ENCODE measurements around the gene PRR14. TPM values are rescaled to one million over a fixed set of nuclear protein-coding genes. Genes with fewer than 3 reads are reported as not detected.

PRR14 gene
- total RNA-seq, 4 donors from 2014 or later: 1.0 to 82.4 (median 10.0) TPM

GRCh38 chr16:30662449-30662848 is 11.7 kb downstream of the PRR14 start:
- no peak overlapping the region for H3K27ac ChIP-seq
- no peak overlapping the region for H3K4me3 ChIP-seq
- peaks cover 0 to 18% of the 10 kb centered on the region in 2 donors for H3K4me1 ChIP-seq
- TF ChIP-seq CTCF (IDR thresholded peaks at IDR 0.05): no peak
- TF ChIP-seq POLR2A (IDR thresholded peaks at IDR 0.05): no peak
- intact Hi-C loops (cut with DNase I; ENCODE audit: low total_unique reads): no loop called here
- DNase-seq: no peak
- H3K9me3 ChIP-seq: no peaks in the 10 kb centered on the region
- no peaks in the 10 kb centered on the region for H3K36me3 ChIP-seq
- H3K27me3 ChIP-seq: no peaks in the 10 kb centered on the region

GRCh38 chr16:30663038-30663437 is 12.3 kb downstream of the PRR14 start:
- Histone ChIP-seq H3K4me3 (no peak overlapping the region), H3K4me1 (peaks cover 0 to 18% of the 10 kb centered on the region in 2 donors), H3K9me3 (no peaks in the 10 kb centered on the region), H3K27me3 (no peaks in the 10 kb centered on the region), H3K27ac (no peak overlapping the region), H3K36me3 (no peaks in the 10 kb centered on the region)
- DNase-seq: no peak
- intact Hi-C loops (cut with DNase I; ENCODE audit: low total_unique reads): no loop called here
- TF ChIP-seq POLR2A (IDR thresholded peaks at IDR 0.05) (no peak), CTCF (IDR thresholded peaks at IDR 0.05) (no peak)

- no peaks in the 10 kb centered on the region for H3K27me3 ChIP-seq
- H3K27ac ChIP-seq: no peak overlapping the region
- intact Hi-C loops (cut with DNase I; ENCODE audit: low total_unique reads): no loop called here
- no peak overlapping the region for H3K4me3 ChIP-seq
- DNase-seq: no peak
- peaks cover 0 to 18% of the 10 kb centered on the region in 2 donors for H3K4me1 ChIP-seq
- TF ChIP-seq CTCF (IDR thresholded peaks at IDR 0.05): no peak
- no peak for TF ChIP-seq POLR2A (IDR thresholded peaks at IDR 0.05)
- H3K9me3 ChIP-seq: no peaks in the 10 kb centered on the region
- H3K36me3 ChIP-seq: no peaks in the 10 kb centered on the region
Measured at GRCh38 chr16:30663820-30664219, 13.1 kb downstream of the PRR14 start.

- intact Hi-C loops (cut with DNase I; ENCODE audit: low total_unique reads): no loop called here
- H3K27me3 ChIP-seq: no peaks in the 10 kb centered on the region
- no peaks in the 10 kb centered on the region for H3K36me3 ChIP-seq
- peaks cover 0 to 18% of the 10 kb centered on the region in 2 donors for H3K4me1 ChIP-seq
- no peaks in the 10 kb centered on the region for H3K9me3 ChIP-seq
- TF ChIP-seq POLR2A (IDR thresholded peaks at IDR 0.05): no peak
- TF ChIP-seq CTCF (IDR thresholded peaks at IDR 0.05): no peak
- H3K27ac ChIP-seq: no peak overlapping the region
- H3K4me3 ChIP-seq: no peak overlapping the region
- no peak for DNase-seq
Measured at GRCh38 chr16:30664616-30665109, 13.9 kb downstream of the PRR14 start.

GRCh38 chr16:30665155-30665829 is 14.5 kb downstream of the PRR14 start:
- Histone ChIP-seq H3K9me3 (no peaks in the 10 kb centered on the region), H3K27me3 (no peaks in the 10 kb centered on the region), H3K4me3 (no peak overlapping the region), H3K27ac (no peak overlapping the region), H3K4me1 (peaks cover 0 to 14% of the 10 kb centered on the region in 2 donors), H3K36me3 (no peaks in the 10 kb centered on the region)
- intact Hi-C loops (cut with DNase I; ENCODE audit: low total_unique reads): no loop called here
- TF ChIP-seq POLR2A (IDR thresholded peaks at IDR 0.05): no peak
- TF ChIP-seq CTCF (IDR thresholded peaks at IDR 0.05): no peak
- DNase-seq: no peak

Data from uterus (tissue), 4 donors.